Left ventricle myocardium inferior (tissue), 1 donor: ENCODE data around the gene CD86. TPM values are rescaled to one million over a fixed set of nuclear protein-coding genes. Genes with fewer than 3 reads are reported as not detected.

Experiments used
- DNase-seq: peaks from one replicate; pipeline ENCODE4 v3.0.0-alpha.2; 2020
- H3K27ac ChIP-seq: fragments of 200-600 bp; replicated peaks from 2 replicates; pipeline ENCODE4 v1.8.0; 2021
- H3K27me3 ChIP-seq: fragments of 200-600 bp; 2 replicates; pipeline ENCODE4 v1.8.0; 2021; ENCODE audit warnings: low read depth
- H3K36me3 ChIP-seq: fragments of 200-600 bp; 2 replicates; pipeline ENCODE4 v1.8.0; 2021
- H3K4me1 ChIP-seq: fragments of 200-600 bp; 2 replicates; pipeline ENCODE4 v1.8.0; 2021
- H3K4me3 ChIP-seq: fragments of 200-600 bp; 2 replicates; pipeline ENCODE4 v1.8.0; 2021; ENCODE audit warnings: mild to moderate bottlenecking, moderate library complexity
- H3K9me3 ChIP-seq: fragments of 200-600 bp; replicated peaks from 2 replicates; pipeline ENCODE4 v1.8.0; 2021
- intact Hi-C: fragments of 100-400 bp; cut with micrococcal nuclease; formaldehyde crosslinking; loops from one replicate; pipeline ENCODE4 v1.11.0; 2022
- total RNA-seq: library from RNA; stranded (reverse); fragmentation: NEBNext Ultra II Directional; extraction: Animal tissue kit (Norgen Biotek cat#: 25700); gene quantifications from one replicate; pipeline ENCODE4 v1.2.1, GENCODE V29; 2021
- TF ChIP-seq, protein P1 (sequence below): fragments of 200-600 bp; IDR thresholded peaks from 2 replicates; pipeline ENCODE4 v1.8.0; 2021; ENCODE audit warnings: antibody characterized with exemption, mild to moderate bottlenecking, borderline replicate concordance
- donor health status: DM: no; HTN: yes; CAD: no; lungs with severe emphysema.

CD86 gene
- total RNA-seq, 1 donor from 2014 or later = 3.6 TPM

DNA sequence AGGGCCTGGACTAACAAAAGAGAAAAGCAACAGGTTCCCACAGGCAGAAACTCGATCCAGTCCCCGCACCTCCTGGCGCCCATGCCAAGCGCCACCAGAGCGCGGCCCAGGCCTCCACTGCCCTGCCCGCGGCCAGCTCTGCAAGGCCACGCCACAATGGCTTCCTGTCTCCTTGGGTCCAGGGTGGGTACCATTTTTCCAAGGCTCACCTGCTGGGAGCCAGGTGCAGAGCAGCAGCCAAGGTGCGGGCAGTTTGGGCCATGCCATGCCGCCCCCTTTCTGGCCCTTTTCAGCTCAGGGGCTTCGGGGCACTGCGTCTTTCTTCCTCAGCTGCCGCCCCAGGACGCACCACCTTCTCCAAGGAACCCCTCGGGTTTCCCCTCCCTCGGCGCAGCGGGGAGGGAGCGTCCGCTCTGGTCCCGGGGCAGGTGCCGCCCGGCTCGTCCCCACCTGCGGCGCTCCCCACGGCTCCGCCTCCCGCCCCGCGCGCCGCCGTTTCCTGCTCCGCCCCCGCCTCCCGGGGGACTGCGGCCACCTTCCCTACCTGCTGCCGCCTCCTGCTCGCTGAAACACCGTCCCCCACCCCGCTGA is 33.3 kb upstream of the CD86 start, which contains the start of gene ILDR1:
Gene ILDR1 (minus strand): TSS at position 437 of the 591 bp plus-strand sequence. CDS start 170 bp downstream, at position 267.
- no peak within 1 kb of the TSS for H3K27ac ChIP-seq
- H3K4me1 ChIP-seq = peaks cover 8% of the 10 kb centered on the region
- DNase-seq = no peak
- H3K36me3 ChIP-seq = no peaks in the 10 kb centered on the region
- H3K27me3 ChIP-seq = peaks cover 25% of the 10 kb centered on the region
- TF ChIP-seq, protein P1, sequence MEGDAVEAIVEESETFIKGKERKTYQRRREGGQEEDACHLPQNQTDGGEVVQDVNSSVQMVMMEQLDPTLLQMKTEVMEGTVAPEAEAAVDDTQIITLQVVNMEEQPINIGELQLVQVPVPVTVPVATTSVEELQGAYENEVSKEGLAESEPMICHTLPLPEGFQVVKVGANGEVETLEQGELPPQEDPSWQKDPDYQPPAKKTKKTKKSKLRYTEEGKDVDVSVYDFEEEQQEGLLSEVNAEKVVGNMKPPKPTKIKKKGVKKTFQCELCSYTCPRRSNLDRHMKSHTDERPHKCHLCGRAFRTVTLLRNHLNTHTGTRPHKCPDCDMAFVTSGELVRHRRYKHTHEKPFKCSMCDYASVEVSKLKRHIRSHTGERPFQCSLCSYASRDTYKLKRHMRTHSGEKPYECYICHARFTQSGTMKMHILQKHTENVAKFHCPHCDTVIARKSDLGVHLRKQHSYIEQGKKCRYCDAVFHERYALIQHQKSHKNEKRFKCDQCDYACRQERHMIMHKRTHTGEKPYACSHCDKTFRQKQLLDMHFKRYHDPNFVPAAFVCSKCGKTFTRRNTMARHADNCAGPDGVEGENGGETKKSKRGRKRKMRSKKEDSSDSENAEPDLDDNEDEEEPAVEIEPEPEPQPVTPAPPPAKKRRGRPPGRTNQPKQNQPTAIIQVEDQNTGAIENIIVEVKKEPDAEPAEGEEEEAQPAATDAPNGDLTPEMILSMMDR = no peak
- no peaks in the 10 kb centered on the region for H3K9me3 ChIP-seq
- intact Hi-C loops = no loop called here
- peak within 1 kb of the TSS; percentile 59 for H3K4me3 ChIP-seq

GRCh38 chr3:122023335-122023910 is 31.7 kb upstream of the CD86 start:
- Histone ChIP-seq H3K4me1 (peaks cover 8% of the 10 kb centered on the region), H3K36me3 (no peaks in the 10 kb centered on the region), H3K27ac (no peak overlapping the region), H3K9me3 (no peaks in the 10 kb centered on the region), H3K27me3 (peaks cover 32% of the 10 kb centered on the region), H3K4me3 (no peak overlapping the region)
- DNase-seq = no peak
- intact Hi-C loops = no loop called here
- TF ChIP-seq, protein P1 = no peak

GRCh38 chr3:122024800-122025199 is 30.4 kb upstream of the CD86 start:
- intact Hi-C loops = no loop called here

DNA sequence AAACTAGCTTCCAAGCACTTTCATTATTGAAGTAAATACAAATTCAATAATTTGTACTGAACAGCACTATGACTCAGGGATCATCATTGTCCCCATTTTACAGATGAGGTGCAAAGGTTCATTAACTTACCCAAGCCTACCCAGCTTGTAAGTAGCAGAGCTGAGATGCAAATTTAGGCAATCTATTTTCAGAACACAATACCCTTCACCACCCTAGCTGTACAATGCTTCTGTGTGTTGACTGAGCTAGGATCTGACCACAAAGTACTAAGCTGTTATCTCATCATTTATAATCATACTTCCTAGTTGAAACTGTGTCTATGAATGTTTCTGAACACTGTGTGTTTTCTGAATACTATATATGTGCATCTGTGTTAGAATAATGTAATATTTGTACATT is 29.9 kb upstream of the CD86 start:
- peaks cover 8% of the 10 kb centered on the region for H3K4me1 ChIP-seq
- DNase-seq = no peak
- H3K4me3 ChIP-seq = no peak overlapping the region
- no peaks in the 10 kb centered on the region for H3K9me3 ChIP-seq
- intact Hi-C loops = no loop called here
- H3K36me3 ChIP-seq = no peaks in the 10 kb centered on the region
- H3K27ac ChIP-seq = no peak overlapping the region
- peaks cover 32% of the 10 kb centered on the region for H3K27me3 ChIP-seq
- TF ChIP-seq, protein P1 = no peak

More at GRCh38 chr3:122024800-122025199, 30.4 kb upstream of the CD86 start:
- Histone ChIP-seq H3K9me3 (no peaks in the 10 kb centered on the region), H3K4me3 (no peak overlapping the region), H3K4me1 (peaks cover 8% of the 10 kb centered on the region), H3K36me3 (no peaks in the 10 kb centered on the region), H3K27ac (no peak overlapping the region), H3K27me3 (peaks cover 32% of the 10 kb centered on the region)
- TF ChIP-seq, protein P1 = no peak
- DNase-seq = no peak

DNA sequence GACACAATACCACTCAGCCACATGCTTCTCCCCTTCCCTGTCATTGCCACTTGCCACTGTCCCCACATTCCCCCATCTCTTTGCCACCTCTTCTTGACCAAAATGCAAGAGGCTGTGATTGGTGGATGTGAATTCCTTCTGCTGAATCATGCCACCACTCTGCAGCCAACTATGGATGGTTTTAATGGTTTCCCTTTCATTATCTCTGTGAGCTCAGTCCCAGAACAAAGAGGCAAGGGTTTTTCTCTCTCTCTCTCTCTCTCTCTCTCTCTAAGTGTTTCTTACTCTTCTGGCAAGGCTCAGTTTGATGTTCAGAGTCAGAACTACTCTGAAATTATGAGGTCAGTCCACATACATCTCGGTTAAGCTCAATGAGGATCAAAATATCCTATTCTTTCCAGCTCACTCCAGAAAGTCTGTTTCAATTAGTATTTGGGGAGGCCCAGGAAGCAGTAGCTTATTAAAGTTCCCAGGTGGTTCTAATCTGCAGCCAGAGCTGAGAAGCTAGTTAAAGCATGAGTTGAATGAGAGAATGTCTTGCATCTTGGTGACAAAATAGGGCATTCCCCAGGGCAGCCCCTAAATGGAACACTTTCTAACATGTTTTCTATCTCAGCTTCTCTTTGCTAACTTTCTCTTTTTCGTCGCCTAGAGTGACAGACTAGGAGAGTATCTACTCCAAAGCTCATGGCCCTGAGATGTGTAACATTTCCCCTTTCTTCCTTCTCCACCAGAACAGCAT is 24.6 kb upstream of the CD86 start:
- H3K4me3 ChIP-seq = no peak overlapping the region
- intact Hi-C loops = no loop called here

More for the DNA sequence above, 24.6 kb upstream of the CD86 start:
- DNase-seq = no peak
- Histone ChIP-seq H3K4me1 (no peaks in the 10 kb centered on the region), H3K27ac (no peak overlapping the region), H3K9me3 (no peaks in the 10 kb centered on the region), H3K27me3 (peaks cover 7% of the 10 kb centered on the region), H3K36me3 (no peaks in the 10 kb centered on the region)
- TF ChIP-seq, protein P1 = no peak
